22Rv1 (cell line): ENCODE results near the gene CCL20.

Source experiments
- H3K27ac ChIP-seq: fragments of 450-650 bp; 2 replicates; pipeline ENCODE4 v1.5.1; 2017
- ZFX ChIP-seq: fragments of 450-650 bp; IDR thresholded peaks from 2 replicates; pipeline ENCODE4 v1.6.1; 2017; ENCODE audit warnings: antibody characterized with exemption, borderline replicate concordance
- TF ChIP-seq, protein P1 (sequence below): fragments of 450-650 bp; IDR thresholded peaks from 2 replicates; pipeline ENCODE4 v1.5.1; 2017; ENCODE audit warnings: mild to moderate bottlenecking

The CCL20 gene

DNA sequence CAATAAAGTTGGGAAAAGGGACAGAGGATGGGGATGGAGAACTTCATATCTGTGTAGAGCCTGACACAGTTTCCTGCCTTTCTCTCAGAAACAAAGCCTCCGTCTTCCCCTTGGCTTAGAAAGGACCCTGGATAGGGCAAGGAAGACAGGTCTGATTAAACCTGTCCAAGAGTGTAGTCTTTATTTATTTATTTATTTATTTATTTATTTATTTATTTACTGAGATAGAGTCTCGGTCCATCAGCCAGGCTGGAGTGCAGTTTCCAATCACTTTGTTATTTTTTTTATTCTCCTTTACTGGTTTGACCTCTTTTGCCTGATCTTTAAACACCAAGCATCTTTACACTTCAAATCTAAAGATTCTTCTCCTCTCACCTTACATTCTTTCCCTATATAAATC, 10.3 kb downstream of the CCL20 start:
- TF ChIP-seq, protein P1, sequence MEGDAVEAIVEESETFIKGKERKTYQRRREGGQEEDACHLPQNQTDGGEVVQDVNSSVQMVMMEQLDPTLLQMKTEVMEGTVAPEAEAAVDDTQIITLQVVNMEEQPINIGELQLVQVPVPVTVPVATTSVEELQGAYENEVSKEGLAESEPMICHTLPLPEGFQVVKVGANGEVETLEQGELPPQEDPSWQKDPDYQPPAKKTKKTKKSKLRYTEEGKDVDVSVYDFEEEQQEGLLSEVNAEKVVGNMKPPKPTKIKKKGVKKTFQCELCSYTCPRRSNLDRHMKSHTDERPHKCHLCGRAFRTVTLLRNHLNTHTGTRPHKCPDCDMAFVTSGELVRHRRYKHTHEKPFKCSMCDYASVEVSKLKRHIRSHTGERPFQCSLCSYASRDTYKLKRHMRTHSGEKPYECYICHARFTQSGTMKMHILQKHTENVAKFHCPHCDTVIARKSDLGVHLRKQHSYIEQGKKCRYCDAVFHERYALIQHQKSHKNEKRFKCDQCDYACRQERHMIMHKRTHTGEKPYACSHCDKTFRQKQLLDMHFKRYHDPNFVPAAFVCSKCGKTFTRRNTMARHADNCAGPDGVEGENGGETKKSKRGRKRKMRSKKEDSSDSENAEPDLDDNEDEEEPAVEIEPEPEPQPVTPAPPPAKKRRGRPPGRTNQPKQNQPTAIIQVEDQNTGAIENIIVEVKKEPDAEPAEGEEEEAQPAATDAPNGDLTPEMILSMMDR, result no peak
- no peak for TF ChIP-seq ZFX

DNA sequence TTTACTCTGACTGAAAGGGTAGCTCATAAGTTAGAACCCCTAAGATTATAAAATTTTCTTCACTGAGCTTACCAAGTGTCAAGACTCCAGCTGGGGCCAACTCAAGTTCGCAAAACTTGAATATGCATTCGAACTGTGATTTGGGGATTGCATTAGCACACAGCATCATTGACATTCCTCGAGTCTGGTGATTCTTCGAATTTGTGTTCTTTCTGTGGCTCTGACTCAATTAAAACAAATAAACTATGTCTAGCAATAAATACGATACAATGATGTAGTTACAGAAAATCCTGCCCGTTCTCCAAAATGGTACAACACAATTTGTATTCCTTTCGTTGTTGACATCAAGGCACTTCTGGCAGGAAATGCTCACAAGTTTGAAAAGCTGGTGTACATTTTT, 11.1 kb downstream of the CCL20 start:
- no peak for TF ChIP-seq ZFX
- no peak overlapping the region for H3K27ac ChIP-seq

More for the DNA sequence above, 10.3 kb downstream of the CCL20 start:
- no peak overlapping the region for H3K27ac ChIP-seq

DNA sequence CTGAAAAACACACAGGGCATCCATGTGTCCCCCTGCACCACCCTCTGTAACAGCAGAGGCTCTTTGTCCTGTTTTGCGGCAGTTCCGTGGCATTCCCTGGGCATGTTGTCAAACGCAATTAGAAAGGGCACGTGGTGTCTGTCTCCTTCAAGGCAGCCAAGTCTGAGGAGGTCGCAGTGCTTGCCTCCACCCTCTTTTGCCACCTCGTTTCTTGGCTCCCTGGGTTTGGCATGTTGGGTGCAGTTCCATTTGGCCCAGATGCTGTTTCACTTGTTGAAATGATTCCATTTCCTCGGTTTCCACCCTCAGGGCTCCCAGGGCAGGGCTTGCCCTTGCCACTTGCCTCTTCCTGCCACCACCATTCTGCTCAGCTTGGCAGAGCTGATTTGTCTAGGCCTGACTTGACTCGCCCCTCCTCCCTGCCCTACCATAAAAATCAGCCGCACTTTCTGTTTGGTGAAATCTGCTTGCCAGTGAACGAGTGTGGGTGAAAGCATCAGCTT, 12.4 kb downstream of the CCL20 start:
- no peak for TF ChIP-seq ZFX
- TF ChIP-seq, protein P1, result no peak
- H3K27ac ChIP-seq, result no peak overlapping the region

DNA sequence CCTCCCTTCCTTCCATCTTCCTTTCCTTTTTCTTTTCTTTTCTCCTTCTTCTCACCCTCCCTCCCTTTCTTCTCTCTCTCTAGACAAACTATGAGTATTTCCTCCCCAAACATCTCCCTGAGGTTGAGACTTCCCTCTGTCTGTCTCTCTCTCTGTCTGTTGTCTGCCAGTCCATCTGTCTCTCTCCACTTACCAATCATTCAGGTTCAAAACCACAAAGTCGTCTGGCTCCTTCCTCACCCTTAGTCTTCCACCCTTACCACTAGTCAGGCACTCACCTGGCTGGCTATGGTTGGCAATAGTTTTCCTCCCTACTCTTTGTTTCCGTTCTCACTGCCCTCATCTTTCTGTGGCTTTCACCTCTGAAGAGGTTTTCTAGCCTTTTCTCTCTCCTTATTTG, 12.9 kb downstream of the CCL20 start:
- TF ChIP-seq, protein P1, result no peak
- TF ChIP-seq ZFX, result no peak
- no peak overlapping the region for H3K27ac ChIP-seq

DNA sequence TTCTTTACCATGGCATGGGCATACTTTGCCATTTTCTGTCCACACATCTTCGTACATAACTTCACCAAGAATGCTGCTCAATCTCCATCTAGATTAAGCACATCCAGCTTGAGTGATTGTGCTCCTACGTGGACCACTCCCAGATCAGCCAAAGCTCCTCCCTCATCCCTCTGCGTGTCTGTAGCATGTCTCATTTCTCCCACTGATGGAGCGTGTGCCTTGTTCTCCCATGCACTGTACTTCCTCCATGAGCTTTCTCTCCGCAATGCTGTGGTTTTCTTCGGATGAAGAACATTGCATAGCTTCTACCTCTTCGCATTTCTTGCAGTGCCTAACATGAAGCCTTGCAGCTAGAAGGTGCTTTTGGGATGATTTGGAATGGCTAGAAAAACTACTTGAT, 13.5 kb downstream of the CCL20 start:
- H3K27ac ChIP-seq, result no peak overlapping the region
- TF ChIP-seq ZFX, result no peak
- TF ChIP-seq, protein P1, result no peak

DNA sequence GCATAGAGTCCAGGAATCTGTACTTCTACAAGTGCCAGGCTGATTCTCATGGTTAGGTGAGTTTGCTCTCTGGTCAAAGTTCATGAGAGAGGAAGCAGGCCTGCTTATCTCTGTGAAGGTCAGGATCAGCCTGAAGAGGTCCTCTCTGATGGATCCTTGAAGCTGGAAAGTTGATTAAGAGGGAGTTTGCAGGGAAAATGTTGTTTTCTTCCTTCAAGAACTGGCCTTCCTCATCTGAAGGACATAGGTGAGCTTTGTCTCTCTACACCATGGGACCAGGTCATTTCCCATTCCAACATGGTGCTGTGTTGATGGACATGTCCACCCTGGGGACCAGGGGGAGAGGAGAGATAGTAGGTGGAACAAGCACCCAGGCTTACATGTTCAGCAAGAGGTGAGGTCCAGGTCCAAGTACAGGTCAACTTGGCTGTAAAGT, 14.9 kb downstream of the CCL20 start:
- TF ChIP-seq, protein P1, result no peak
- TF ChIP-seq ZFX, result no peak
- H3K27ac ChIP-seq, result no peak overlapping the region

DNA sequence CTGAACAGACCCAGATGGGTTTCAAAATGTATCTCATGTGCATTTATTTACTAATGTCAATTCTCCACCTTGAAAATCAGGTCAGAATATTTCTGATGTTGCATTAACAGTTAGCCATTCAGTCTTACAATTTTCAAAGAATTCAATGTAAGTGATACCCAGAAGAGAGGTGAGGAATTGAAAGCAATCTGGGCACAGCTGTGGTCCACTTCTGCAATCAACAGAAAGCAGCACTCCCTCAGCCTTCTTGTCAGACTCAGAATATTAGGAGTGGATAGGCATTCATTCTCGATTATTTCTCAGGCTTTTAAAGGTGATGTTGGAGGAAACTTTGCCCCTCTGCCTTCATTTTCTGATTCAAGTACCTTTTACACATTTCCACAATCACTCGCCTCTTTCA, 15.7 kb downstream of the CCL20 start:
- H3K27ac ChIP-seq, result no peak overlapping the region

More for the DNA sequence above, 15.7 kb downstream of the CCL20 start:
- no peak for TF ChIP-seq ZFX
- TF ChIP-seq, protein P1, result no peak
